Right ventricle myocardium superior (tissue), 1 donor: ENCODE results near the gene FIGNL2. TPM values are rescaled to one million over a fixed set of nuclear protein-coding genes. Genes with fewer than 3 reads are reported as not detected.
"Not testable (repeated sequence)": the region's sequence is repeated elsewhere in the genome, so short reads cannot be mapped to it uniquely, and the experiment has no call there.

Experiments used
- ATAC-seq: fragments of 200-7000 bp; cut with Tn5 transposase; one replicate; pipeline ENCODE4 v1.9.1; 2020; ENCODE audit warnings: mild to moderate bottlenecking; ENCODE audit not compliant: poor library complexity
- DNase-seq: peaks from one replicate; pipeline ENCODE4 v3.0.0-alpha.2; 2020
- intact Hi-C: fragments of 100-400 bp; cut with DNase I; formaldehyde crosslinking; loops from one replicate; pipeline ENCODE4 v1.11.2; 2022
- total RNA-seq: library from RNA; stranded (reverse); fragmentation: NEBNext Ultra II Directional; extraction: Animal tissue kit (Norgen Biotek cat#: 25700); gene quantifications from one replicate; pipeline ENCODE4 v1.2.1, GENCODE V29; 2021
- donor health status: DM: no; HTN: yes; CAD: no; lungs with severe emphysema.

Gene FIGNL2
- total RNA-seq, 1 donor from 2014 or later: 0.30 TPM

DNA sequence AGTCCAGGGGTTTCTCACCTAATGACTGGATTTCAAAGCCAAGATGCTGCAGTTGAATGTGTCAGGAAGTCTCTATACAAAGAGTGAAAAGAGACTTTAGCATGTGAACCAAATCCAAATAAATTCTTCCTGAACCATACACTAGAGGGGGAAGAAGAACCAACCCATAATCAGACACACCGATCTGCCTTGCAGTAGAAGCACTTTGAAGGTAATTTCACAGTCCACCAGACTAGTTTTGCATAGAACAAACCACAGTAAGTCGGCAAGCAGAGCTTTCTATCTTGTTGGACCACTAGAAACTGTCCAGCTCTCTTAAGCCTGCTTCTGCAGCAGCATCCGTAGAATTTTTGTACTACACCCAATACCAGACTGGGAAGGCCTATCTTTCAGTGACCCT, 39.3 kb downstream of the FIGNL2 start:
- no peak for DNase-seq
- intact Hi-C loops: no loop called here
- ATAC-seq: no peak

DNA sequence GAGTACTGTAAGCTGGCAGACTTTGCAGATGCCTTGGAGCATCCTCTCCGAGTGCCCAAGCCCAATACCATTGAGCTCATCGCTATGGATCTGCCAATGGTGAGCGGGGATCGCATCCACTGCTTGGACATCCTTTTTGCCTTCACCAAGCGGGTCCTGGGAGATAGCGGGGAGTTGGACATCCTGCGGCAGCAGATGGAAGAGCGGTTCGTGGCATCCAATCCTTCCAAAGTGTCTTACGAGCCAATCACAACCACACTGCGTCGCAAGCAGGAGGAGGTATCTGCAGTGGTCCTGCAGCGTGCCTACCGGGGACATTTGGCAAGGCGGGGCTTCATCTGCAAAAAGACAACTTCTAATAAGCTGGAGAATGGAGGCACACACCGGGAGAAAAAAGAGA, 41.6 kb downstream of the FIGNL2 start:
- intact Hi-C loops: no loop called here
- ATAC-seq (no peak), DNase-seq (no peak)

DNA sequence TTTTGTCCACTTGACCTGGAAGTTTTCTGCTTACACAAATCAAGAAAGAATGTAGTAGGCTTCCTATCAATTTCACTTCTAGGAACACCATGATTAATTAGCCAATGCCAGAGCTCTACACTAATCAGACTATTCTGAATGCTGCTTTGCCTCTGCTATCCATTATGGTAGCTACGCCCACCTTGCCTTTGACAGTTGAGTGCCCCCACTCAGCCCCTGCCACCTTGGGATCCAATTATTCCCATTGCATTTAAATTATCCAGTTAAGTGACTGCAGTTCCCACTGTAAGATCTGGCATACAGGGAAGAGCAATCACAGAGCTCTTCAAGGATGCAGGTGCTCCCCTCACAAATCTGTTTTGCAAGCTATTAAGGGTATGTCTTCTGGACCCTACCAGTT, 47.5 kb downstream of the FIGNL2 start:
- ATAC-seq (no peak), DNase-seq (no peak)
- intact Hi-C loops: no loop called here

DNA sequence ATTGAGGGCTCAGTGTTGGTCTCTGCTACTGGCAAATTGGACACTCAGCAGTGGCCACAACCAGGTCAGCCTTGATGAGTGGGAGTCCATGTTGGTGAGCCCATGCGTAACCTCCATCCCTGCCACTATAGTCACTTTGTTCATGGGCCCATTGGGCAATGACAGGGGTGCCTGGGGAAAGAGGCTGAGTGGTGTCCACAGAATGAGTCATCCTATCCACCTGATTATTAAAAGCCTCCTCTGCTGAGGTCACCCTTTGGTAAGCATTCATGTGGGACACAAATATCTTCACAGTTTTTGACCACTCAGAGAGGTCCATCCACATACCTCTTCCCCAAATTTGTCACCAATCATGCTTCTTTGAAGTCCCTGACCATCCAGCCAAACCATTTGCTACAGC, 50.0 kb downstream of the FIGNL2 start:
- intact Hi-C loops: no loop called here
- DNase-seq (no peak), ATAC-seq (no peak)

DNA sequence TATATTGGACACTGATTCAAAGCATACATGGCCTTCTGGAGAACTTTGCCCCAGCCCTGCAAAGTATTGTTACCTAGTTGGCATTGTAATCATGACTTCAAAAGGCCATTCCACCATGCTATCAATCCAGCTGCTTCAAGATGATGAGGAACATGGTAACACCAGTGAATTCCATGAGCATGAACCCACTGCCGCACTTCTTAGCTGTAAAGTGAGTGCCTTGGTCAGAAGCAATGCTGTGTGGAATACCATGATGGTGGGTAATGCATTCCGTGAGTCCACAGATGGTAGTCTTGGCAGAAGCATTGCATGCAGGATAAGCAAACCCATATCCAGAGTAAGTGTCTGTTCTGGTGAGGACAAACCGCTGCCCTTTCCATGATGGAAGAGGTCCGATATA, 50.5 kb downstream of the FIGNL2 start:
- intact Hi-C loops: not testable (repeated sequence)

DNA sequence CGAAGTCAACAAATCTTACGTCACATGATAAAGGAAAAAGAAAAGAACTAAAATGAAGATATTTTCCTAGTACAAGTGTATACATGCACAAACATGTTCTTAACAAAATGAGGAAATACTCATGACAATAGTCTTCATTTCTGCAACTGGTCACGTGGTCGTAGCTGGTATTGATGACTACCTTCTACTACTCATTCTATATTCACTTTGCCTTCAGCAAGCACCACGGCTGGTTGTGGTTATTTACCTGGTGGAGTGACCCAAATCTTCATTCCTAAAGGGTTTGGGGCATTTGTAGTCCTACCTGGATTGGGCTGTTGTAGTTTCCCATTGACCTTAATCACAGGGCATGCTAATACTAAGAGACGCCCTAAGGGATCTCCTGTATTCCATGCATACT, 51.2 kb downstream of the FIGNL2 start:
- ATAC-seq (no peak), DNase-seq (no peak)
- intact Hi-C loops: no loop called here

More for the DNA sequence above, 50.5 kb downstream of the FIGNL2 start:
- ATAC-seq, DNase-seq: not testable (repeated sequence)

DNA sequence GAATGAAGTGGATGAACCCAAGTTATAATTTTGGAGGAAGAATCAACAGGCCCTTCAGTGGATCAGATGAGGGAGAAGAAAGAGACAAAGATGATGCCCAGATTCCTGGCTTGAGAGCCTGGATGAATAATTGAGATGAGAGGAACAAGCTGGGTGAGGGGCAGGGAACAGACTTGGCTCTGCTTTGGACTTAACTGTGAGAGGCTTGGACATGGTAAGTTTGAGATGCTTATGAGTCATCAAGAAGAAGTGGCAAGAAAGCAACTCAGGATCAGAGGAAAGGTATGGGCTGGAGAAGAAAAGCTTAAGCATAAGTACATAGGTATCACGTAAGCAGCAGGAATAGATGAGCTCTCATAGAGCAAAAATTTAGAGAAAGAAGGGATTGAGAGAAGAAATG, 55.3 kb downstream of the FIGNL2 start:
- intact Hi-C loops: no loop called here
- ATAC-seq: no peak
- no peak for DNase-seq

DNA sequence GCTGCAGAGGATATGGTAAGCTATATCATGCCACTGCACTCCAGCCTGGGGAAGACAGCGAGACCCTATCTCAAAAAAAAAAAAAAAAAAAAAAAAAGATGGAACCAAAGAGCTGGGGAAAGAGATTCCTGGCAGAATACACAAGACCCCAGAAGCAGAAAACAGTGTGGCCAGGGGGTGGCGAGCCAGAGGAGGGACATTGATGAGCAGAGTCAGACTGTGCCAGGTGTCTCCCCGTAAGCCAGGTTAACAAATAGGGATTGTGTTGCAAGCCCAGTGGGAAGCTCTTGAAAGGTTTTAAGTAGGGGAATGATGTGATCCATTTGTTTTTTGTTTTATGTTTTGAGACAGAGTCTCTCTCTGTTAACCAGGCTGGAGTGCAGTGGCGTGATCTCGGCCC, 56.1 kb downstream of the FIGNL2 start:
- DNase-seq (no peak), ATAC-seq (no peak)
- intact Hi-C loops: no loop called here

DNA sequence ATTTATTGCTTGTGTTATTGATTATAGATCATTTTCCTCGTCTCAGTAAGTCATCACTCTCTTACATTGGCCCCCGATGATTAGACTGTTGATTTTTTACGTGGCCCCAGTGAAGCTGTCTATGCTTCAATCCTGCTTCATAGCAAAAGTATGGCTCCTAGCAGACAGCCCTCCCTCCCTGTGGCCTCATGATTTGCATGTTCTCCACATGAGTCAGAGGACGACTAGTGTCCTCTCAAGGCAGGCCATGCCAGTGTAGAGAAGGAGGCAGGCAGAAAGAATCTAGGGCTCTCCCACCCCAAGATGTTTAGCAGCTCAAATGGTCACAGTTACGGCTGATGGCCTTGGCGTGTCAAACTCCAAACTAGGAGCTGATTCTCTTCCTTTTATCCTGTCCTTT, 59.6 kb downstream of the FIGNL2 start:
- intact Hi-C loops: no loop called here
- no peak for ATAC-seq

DNA sequence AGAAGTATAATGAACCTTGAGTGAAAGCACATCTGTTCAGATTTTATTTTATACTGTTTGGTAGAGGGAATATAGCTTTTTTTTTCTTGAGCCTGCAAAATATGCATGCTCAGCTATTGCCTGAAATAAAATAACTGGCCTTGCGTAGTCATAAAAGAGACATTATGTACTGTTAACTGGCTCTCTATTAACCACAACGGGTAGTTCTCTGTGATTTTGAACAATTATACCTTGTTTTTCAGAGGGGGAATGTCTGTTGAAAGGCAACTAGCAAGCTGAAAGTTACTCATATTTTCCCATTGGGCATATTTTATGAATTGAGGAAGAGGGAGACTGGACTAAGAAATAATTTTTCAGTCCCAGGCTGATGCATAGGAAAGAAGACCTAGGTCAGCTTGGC, 62.6 kb downstream of the FIGNL2 start:
- DNase-seq: no peak
- ATAC-seq: no peak
- intact Hi-C loops: no loop called here

More for the DNA sequence above, 59.6 kb downstream of the FIGNL2 start:
- DNase-seq: no peak

DNA sequence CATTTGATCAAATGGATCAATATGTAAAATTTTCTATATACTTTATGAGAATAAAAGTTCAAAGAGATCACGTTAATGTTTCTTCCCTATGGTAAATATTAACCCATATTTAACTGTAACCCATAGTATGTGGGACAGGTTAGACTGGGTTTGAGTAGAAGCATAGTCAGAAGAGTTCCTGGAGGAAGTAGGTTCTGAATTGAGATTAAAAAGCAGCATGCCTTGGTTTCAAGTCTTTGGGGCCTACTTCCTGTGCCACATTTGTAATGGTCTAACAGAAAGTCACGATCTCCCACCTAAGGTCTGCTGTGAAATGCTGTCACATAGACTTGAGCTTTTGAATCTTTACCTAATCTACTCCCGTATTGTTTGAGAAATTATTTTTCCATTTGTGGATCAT, 63.8 kb downstream of the FIGNL2 start:
- intact Hi-C loops: no loop called here
- no peak for DNase-seq
- no peak for ATAC-seq

DNA sequence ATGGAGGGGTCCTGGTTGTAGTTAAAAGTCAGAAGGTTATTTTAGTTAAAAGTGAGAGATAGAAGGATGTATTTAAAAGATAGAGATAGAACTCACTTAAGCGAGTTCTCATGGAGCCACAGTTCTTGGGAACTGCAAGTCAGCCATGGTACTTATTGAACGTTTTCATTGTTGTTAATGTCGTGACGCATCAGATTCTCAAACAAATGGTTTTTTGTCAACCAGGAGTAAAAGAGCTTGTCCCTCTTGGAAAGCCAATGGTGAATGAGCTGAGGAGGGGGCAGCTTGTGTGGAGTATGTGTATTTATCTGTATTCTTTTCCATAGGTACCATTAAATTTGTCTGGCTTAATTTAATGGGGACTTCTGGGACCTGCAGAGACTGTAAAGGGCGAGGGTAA, 68.6 kb downstream of the FIGNL2 start:
- ATAC-seq: no peak
- intact Hi-C loops: no loop called here

DNA sequence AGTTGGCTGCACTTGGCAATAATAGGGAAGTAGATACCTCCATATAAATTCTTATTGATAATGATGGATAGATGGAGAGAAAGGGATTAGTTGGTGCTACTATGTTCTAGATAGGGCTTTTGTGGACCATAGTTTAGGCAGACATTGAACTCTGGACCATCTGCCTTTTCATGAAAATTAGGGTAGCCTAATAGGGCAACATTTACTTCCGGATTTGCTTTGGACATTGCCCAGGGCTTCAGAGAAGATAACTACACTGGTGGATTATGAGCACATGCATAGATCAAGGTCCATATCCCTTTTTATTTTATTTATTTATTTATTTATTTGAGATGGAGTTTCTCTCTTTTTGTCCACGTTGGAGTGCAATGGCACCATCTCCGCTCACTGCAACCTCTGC, 70.5 kb downstream of the FIGNL2 start:
- DNase-seq (no peak), ATAC-seq (no peak)
- intact Hi-C loops: no loop called here

More for the DNA sequence above, 68.6 kb downstream of the FIGNL2 start:
- no peak for DNase-seq

DNA sequence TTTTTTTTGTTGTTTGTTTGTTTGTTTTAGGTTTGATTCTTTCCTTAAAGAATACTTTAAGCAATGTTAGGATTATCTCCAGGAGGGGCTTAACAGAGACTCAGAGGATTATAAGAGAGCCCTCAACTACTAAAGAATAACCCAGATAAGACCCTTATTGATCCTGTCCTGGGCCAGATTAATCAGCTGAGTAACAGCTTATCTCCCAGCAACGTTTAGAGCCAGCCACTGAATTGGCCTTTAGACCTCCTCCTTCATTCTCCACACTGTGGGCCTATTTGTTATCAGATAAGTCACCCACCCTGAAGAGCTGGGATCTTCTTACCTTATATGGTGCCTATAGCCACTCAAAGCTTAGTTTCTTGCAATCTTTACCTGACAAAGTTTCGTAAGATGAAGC, 71.1 kb downstream of the FIGNL2 start:
- DNase-seq (no peak), ATAC-seq (no peak)
- intact Hi-C loops: no loop called here

DNA sequence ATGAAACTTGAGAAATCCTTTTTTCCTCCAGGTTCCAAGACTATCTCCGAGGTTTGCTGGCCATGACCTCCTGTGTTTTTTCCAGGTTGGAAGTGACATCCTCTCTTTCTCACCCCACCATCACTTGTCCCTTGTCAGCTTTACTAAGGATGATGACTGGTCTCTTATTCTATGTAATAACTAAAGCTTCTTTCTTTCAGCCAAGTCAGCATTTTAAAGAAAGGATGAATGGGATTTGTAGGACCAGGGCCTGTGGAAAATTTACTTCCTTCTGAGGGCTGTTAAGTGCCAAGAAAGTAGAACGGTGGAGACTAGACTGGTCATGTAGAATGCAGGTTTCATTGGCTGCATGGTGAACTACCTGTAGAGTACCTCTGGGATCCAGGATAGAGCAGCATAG, 73.6 kb downstream of the FIGNL2 start:
- ATAC-seq (no peak), DNase-seq (no peak)
- intact Hi-C loops: no loop called here

DNA sequence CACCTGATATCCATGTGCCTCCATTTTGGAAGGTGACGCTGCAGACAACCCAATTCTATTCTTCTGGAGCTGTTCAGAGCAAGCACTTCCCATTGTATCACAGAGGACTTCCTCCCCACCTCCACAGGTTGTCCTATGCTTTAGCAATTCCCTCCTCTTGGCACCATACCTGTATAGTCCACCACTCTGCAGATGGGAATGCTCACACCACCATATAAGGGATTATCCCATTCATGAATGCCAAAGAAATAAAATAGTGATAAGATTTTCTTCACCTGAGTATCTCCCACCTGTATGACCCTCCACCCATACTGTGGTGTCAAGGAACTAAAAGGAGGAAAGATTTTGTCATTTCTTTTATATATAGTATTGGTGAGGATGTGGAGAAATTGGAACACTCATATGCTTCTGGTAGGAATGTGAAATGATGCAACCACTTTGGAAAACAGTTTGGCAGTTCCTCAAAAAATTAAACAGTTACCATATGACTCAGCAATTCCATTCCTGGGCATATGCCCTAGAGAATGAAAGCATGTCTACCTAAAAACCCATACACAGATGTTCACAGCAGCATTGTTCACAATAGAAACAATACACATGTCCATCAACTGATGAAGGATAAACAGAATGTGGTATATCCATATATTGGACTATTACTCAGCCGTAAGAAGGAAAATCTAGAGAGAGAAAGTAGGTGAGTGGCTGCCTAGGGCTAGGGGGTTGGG, 75.2 kb downstream of the FIGNL2 start:
- DNase-seq (no peak), ATAC-seq (no peak)
- intact Hi-C loops: no loop called here

DNA sequence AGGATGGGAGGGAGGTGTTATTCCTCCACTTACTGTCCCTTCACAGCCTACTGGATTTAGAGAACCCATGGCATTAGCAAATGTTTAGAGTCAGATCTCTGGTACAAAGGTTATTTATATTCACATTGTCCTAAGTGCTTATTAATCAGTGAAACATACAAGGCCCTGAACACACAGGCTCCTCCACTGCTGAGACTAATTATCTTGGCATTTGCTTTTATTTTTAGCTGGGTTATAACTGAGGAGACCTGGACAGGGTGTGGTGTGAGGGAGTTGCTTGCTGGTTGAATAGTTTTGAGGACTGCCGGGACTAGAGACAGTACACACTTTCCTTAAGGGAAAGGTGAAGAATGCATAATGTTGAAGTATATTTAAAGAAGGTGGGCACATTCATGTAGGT, 77.5 kb downstream of the FIGNL2 start:
- intact Hi-C loops: no loop called here
- peak; percentile 52 for ATAC-seq
- no peak for DNase-seq
